ENCODE data around the gene PHKA2.

DNA sequence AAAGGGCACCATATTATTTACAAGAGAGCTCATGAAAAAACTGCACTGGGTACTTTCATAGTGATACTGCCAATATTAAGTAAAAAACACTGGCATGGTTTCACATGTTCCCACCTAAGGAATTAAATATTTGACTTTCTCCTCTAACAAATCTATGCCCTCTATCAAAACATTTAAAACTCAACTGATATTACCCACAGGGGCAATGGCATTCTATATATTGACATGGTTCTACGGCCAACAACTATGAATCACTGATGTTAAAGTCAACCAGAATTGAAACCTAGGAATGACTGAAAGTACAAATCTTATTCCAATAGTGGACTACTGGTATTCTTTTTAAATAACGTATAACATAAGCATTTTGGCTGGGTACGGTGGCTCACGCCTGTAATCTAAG is 28.2 kb downstream of the PHKA2 start:
- no peak for TF ChIP-seq EP300 (IDR thresholded peaks at IDR 0.05)
- TF ChIP-seq, protein P1, sequence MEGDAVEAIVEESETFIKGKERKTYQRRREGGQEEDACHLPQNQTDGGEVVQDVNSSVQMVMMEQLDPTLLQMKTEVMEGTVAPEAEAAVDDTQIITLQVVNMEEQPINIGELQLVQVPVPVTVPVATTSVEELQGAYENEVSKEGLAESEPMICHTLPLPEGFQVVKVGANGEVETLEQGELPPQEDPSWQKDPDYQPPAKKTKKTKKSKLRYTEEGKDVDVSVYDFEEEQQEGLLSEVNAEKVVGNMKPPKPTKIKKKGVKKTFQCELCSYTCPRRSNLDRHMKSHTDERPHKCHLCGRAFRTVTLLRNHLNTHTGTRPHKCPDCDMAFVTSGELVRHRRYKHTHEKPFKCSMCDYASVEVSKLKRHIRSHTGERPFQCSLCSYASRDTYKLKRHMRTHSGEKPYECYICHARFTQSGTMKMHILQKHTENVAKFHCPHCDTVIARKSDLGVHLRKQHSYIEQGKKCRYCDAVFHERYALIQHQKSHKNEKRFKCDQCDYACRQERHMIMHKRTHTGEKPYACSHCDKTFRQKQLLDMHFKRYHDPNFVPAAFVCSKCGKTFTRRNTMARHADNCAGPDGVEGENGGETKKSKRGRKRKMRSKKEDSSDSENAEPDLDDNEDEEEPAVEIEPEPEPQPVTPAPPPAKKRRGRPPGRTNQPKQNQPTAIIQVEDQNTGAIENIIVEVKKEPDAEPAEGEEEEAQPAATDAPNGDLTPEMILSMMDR (IDR thresholded peaks at IDR 0.05) = no peak
